GM19467 (cell line): Measurements from ENCODE around the gene SPATA25.
"Not testable (repeated sequence)": the region's sequence is repeated elsewhere in the genome, so short reads cannot be mapped to it uniquely, and the experiment has no call there.

Experiments
- ATAC-seq: cut with Tn5 transposase; IDR thresholded peaks from one replicate; pipeline ENCODE4 v1.9.1; 2021; ENCODE audit warnings: mild to moderate bottlenecking, moderate library complexity; ENCODE audit not compliant: unreplicated experiment

The SPATA25 gene

GRCh38 chr20:45894797-45895196, 7.4 kb upstream of the SPATA25 start:
- ATAC-seq = no peak

GRCh38 chr20:45893831-45894230, 6.4 kb upstream of the SPATA25 start:
- ATAC-seq = no peak

- no peak for ATAC-seq
Observed at GRCh38 chr20:45892828-45893500, 5.5 kb upstream of the SPATA25 start.

- no peak for ATAC-seq
Observed at GRCh38 chr20:45892049-45892825, 4.8 kb upstream of the SPATA25 start.

- ATAC-seq = no peak
Observed at GRCh38 chr20:45890985-45891983, 3.9 kb upstream of the SPATA25 start, which contains the start of the genes CTSA and NEURL2. TSS of gene CTSA (plus strand) at chr20:45891335. CDS start at chr20:45891569, 234 bp downstream. TSS of gene NEURL2 (minus strand) at chr20:45891208. CDS start at chr20:45890991, 217 bp downstream.

GRCh38 chr20:45890077-45890984, 2.9 kb upstream of the SPATA25 start:
- ATAC-seq = no peak

GRCh38 chr20:45888681-45889080, 1.3 kb upstream of the SPATA25 start:
- no peak for ATAC-seq

- ATAC-seq = no peak
Observed at GRCh38 chr20:45886590-45887345, 654 bp downstream of the SPATA25 start.

GRCh38 chr20:45883100-45883469, 4.3 kb downstream of the SPATA25 start:
- no peak for ATAC-seq

- ATAC-seq = no peak
Observed at GRCh38 chr20:45882469-45883099, 4.8 kb downstream of the SPATA25 start.

GRCh38 chr20:45880988-45881788, 6.2 kb downstream of the SPATA25 start, which contains the start of gene ZSWIM1:
TSS of gene ZSWIM1 (plus strand) at chr20:45881227. CDS start at chr20:45882593, 1,366 bp downstream.
- ATAC-seq = peak; percentile 96

- no peak for ATAC-seq
Observed at GRCh38 chr20:45878076-45878761, 9.2 kb downstream of the SPATA25 start.

GRCh38 chr20:45874576-45874975, 12.8 kb downstream of the SPATA25 start:
- no peak for ATAC-seq

GRCh38 chr20:45874104-45874481, 13.3 kb downstream of the SPATA25 start:
- not testable (repeated sequence) for ATAC-seq

GRCh38 chr20:45873409-45874103, 13.9 kb downstream of the SPATA25 start:
- no peak for ATAC-seq

GRCh38 chr20:45872626-45873025, 14.8 kb downstream of the SPATA25 start:
- no peak for ATAC-seq

GRCh38 chr20:45867819-45868176, 19.6 kb downstream of the SPATA25 start:
- ATAC-seq = no peak
